Amygdala (tissue), 56 donors: ENCODE results near the gene PRORP.
"Not testable (repeated sequence)": the region's sequence is repeated elsewhere in the genome, so short reads cannot be mapped to it uniquely, and the experiment has no call there.

Experiments used
- DNase-seq, 56 donors: peaks; one replicate each; lab custom pipeline; 2025; lab: John Stamatoyannopoulos, UW

PRORP gene

DNA sequence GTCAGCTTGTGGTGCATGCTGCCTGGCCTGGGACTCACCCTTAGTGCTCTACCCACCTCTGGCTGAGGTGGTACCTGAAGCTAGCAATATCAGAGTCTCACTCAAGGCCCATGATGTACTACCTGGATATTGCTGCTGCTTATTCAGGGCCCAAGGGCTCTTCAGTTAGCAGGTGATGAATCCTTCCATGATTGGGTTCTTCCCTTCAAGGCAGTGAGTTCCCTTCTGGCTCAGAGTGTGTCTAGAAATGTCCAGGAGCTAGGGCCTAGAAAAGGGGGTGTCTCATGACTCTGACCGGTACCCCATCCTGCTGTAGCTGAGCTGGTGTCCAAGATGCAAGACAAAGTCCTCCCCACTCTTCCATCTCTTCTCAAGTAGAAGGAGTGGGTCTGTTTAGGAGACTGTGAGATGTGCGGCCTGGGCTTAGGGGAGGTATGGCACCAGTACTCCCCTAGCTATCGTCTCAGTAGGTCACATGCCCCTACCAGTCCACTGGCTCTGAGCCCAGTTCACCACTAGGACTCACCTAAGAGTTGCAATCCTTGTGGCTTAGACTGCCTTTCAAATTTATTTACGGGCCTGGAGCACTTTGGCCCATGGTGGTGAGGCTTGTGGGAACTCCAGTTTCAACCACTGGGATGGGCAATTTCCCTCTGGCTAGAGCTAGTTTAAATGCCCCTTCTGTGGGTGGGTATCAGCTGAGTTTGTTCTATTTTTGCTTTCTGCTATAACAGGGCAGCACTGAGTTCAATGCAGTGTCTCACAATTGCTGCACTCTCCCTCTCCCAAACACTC, 12.2 kb downstream of the PRORP start:
- peak in 1 of 56 donors; percentile 4 for DNase-seq

DNA sequence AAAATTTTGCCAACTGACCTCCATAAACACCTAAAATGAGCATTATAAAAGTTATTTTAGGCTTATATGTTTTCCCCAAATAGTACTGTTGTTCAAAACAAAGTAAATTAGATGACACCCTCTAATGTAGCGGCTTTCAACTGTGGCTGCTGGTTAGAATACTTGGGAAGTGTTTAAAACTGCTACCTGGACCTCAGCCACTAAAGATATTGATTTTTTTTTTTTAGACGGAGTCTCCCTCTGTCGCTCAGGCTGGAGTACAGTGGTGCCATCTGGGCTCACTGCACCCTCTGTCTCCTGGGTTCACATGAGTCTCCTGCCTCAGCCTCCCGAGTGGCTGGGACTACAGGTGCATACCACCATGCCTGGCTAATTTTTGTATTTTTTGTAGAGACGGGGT, 16.2 kb downstream of the PRORP start:
- no peak for DNase-seq

GRCh38 chr14:35140718-35141581, 18.6 kb downstream of the PRORP start:
- no peak for DNase-seq

GRCh38 chr14:35144029-35144428, 21.7 kb downstream of the PRORP start:
- no peak for DNase-seq

GRCh38 chr14:35146711-35147149, 24.4 kb downstream of the PRORP start:
- DNase-seq: no peak

GRCh38 chr14:35147186-35147585, 24.8 kb downstream of the PRORP start:
- no peak for DNase-seq

GRCh38 chr14:35147711-35148110, 25.4 kb downstream of the PRORP start:
- no peak for DNase-seq

GRCh38 chr14:35149239-35149638, 26.9 kb downstream of the PRORP start:
- no peak for DNase-seq

- DNase-seq: not testable (repeated sequence)
Measured at GRCh38 chr14:35152531-35152930, 30.2 kb downstream of the PRORP start.

- no peak for DNase-seq
Measured at GRCh38 chr14:35154016-35154415, 31.7 kb downstream of the PRORP start.

- no peak for DNase-seq
Measured at GRCh38 chr14:35155962-35156361, 33.6 kb downstream of the PRORP start.

- no peak for DNase-seq
Measured at GRCh38 chr14:35158491-35158890, 36.1 kb downstream of the PRORP start.

GRCh38 chr14:35158951-35159653, 36.8 kb downstream of the PRORP start:
- DNase-seq: peak in 1 of 56 donors; percentile 0

DNA sequence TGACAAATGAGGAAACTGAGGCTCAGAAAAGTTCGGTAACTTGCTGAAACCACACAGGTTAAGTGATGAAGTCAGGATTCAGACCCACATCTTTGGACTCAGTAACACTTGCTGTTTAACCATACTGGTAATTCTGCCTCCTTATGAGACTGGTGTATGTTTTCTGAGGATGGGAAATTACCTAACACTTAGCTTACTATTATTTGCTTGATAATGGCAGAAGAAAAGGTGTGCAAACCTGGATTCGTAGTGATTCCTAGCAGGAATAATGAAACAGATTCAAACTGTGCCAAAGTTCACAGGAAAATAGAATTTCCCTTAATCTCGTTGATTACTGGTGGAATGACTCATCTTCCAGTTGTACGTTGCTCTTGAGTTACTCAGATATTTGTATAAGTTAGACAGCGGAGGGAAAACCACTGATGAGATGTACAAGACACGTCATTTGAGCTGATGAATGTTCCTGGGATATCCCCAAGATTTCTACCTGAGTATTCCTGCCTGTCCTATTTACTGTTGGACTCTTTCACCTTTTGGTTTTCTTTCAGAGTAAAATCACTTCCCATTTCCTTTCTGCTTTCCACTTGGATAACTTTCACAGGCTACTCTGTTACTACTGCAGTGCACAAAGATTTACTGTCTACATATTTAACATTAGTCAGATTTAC, 37.5 kb downstream of the PRORP start:
- DNase-seq: no peak

GRCh38 chr14:35161231-35161630, 38.9 kb downstream of the PRORP start:
- no peak for DNase-seq

DNA sequence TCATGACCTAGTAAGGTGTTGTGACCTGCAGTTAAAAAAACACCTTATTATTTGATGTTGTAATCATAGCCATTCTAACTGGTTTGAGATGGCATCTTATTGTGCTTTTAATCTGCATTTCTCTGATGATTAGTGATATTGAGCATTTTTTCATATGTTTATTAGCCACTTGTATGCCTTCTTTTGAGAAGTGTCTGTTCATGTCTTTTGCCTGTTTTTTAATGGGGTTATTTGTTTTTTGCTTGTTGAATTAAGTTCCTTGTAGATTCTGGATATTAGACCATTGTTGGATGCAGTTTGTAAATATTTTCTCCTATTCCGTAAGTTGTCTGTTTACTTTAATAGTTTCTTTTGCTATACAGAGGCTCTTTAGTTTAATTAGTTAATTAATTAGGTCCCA, 41.0 kb downstream of the PRORP start:
- DNase-seq: no peak

- no peak for DNase-seq
Measured at GRCh38 chr14:35164849-35165248, 42.5 kb downstream of the PRORP start.

- DNase-seq: no peak
Measured at GRCh38 chr14:35167496-35167895, 45.1 kb downstream of the PRORP start.
